HepG2 (cell line): ENCODE results near the gene MTREX. TPM values are rescaled to one million over a fixed set of nuclear protein-coding genes. Genes with fewer than 3 reads are reported as not detected.

Source experiments
- ELF3 ChIP-seq: IDR thresholded peaks from 2 replicates; pipeline ENCODE4 v1.6.1; 2016; ENCODE audit warnings: missing genetic modification reagents, missing compliant biosample characterization
- NPAS2 ChIP-seq: sonication (generic); formaldehyde crosslinking; IDR thresholded peaks from 2 replicates; pipeline ENCODE4 v1.8.0; 2022; ENCODE audit warnings: mild to moderate bottlenecking, missing genetic modification reagents, borderline replicate concordance
- ZBTB40 ChIP-seq, 2 experiments: fragments of 450-650 bp in 1 of 2; sonication (generic) in 1 of 2; formaldehyde crosslinking in 1 of 2; IDR thresholded peaks; 2 replicates each; pipeline versions ENCODE4 v1.6.1 to v1.8.0; 2016 to 2022; ENCODE audit warnings: antibody characterized with exemption in 1 of 2, mild to moderate bottlenecking in 1 of 2, missing genetic modification reagents in 1 of 2
- ZC3H4 ChIP-seq: sonication (generic); formaldehyde crosslinking; IDR thresholded peaks from 2 replicates; pipeline ENCODE4 v1.4.0; 2020; ENCODE audit warnings: missing genetic modification reagents, borderline replicate concordance
- ZNF333 ChIP-seq: sonication (generic); formaldehyde crosslinking; IDR thresholded peaks from 2 replicates; pipeline ENCODE4 v1.4.0; 2020; ENCODE audit warnings: mild to moderate bottlenecking, missing genetic modification reagents, borderline replicate concordance
- ZNF577 ChIP-seq: sonication (generic); formaldehyde crosslinking; IDR thresholded peaks from 2 replicates; pipeline ENCODE4 v1.4.0; 2020; ENCODE audit warnings: mild to moderate bottlenecking, low read depth, missing genetic modification reagents, borderline replicate concordance
- polyA plus RNA-seq, 8 experiments: library from polyadenylated mRNA; depleted of rRNA in 3 of 8; stranded (reverse) in 7 of 8; unstranded in 1 of 8; fragments of >200 nt; fragmentation: Illumina TruSeq in 4 of 8; extraction: Trizol in 4 of 8; gene quantifications; 2 replicates each; pipeline versions ENCODE4 v1.2.1 to v1.2.3, GENCODE V29; 2011 to 2016; ENCODE audit warnings: low read depth in 4 of 8, missing spikeins in 1 of 8, mixed read lengths in 1 of 8; ENCODE audit not compliant: insufficient read depth in 1 of 8
- total RNA-seq, 5 experiments: library from RNA; depleted of rRNA; stranded (reverse); fragments of >200 nt; fragmentation: Illumina TruSeq; extraction: Trizol; gene quantifications; 2 replicates each; pipeline ENCODE4 v1.2.3, GENCODE V29; 2016; ENCODE audit warnings: low read depth in 1 of 5

MTREX gene
- total and polyA plus RNA-seq, 2 of the 13 experiments (the other 11 are each of a cell fraction or from before 2014, with no cell fraction given), result 16.4 to 91.5 TPM

- no peak for TF ChIP-seq ZBTB40 (IDR thresholded peaks at IDR 0.05)
- no peak for TF ChIP-seq ZBTB40 (CRISPR knock-in tag; IDR thresholded peaks at IDR 0.05)
- TF ChIP-seq ELF3 (CRISPR knock-in tag), result no peak
- TF ChIP-seq ZNF333, result no peak
- no peak for TF ChIP-seq NPAS2
- no peak for TF ChIP-seq ZC3H4 (CRISPR knock-in tag)
- TF ChIP-seq ZNF577 (CRISPR knock-in tag), result no peak
Measured at GRCh38 chr5:55446640-55447351, 139.0 kb downstream of the MTREX start (continued).
